Tongue (tissue), 2 donors: ENCODE measurements around the gene LARGE1. TPM values are rescaled to one million over a fixed set of nuclear protein-coding genes. Genes with fewer than 3 reads are reported as not detected.

ENCODE experiments used
- DNase-seq: peaks from one replicate; pipeline ENCODE4 v3.0.0-alpha.2; 2015
- total RNA-seq: library from RNA; depleted of rRNA; stranded (reverse); fragments of >200 nt; gene quantifications from one replicate; pipeline ENCODE4 v1.2.3, GENCODE V29; 2014

LARGE1 gene
- total RNA-seq, 1 donor from 2014 or later = 18.3 TPM

GRCh38 chr22:33561149-33561807 is 359.0 kb downstream of the LARGE1 start:
- DNase-seq = no peak

GRCh38 chr22:33557836-33558235 is 362.4 kb downstream of the LARGE1 start:
- no peak for DNase-seq

GRCh38 chr22:33555814-33556522 is 364.3 kb downstream of the LARGE1 start:
- no peak for DNase-seq

GRCh38 chr22:33553493-33553892 is 366.8 kb downstream of the LARGE1 start:
- DNase-seq = no peak

DNA sequence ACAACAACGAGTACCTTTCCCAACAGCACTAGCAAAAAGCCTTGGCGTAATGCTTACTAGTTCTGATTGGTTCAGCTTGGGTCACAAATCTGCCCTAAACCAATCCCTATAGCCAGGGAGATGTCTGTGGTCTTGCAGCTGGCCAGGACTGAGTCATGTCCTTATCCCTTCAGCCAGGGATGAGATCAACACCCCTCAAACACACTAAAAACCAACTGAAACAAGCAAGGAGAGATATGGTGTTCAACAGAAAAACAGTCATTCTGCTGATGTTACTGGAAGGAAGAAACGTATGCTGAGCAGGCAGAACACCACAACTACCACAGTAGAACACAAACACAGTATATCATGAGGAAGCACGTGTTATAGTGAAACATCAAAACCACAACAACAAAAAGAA is 375.6 kb downstream of the LARGE1 start:
- DNase-seq = no peak

DNA sequence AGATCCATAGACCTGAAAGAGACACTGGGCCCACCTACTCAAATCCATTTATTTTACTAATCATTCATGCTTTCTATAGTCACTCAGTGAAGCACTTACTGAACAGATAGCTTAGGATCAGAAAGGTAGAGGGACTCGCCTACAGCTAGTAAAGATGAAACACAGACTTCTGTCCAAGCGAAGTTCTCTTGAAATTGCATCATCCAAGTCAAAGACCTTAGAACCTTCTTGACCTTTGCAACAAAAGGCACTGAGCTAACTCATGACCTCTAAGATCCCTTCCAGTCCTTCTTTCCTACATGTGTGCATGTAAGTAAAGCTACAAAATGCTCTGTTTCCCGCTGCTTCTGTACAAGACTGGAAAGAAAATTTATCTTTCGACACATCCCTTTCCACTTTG is 377.6 kb downstream of the LARGE1 start:
- no peak for DNase-seq

- DNase-seq = no peak
These were observed 378.1 kb downstream of the LARGE1 start for GRCh38 chr22:33542153-33542552.

GRCh38 chr22:33539902-33540751 is 380.1 kb downstream of the LARGE1 start:
- peak; percentile 42 for DNase-seq

DNA sequence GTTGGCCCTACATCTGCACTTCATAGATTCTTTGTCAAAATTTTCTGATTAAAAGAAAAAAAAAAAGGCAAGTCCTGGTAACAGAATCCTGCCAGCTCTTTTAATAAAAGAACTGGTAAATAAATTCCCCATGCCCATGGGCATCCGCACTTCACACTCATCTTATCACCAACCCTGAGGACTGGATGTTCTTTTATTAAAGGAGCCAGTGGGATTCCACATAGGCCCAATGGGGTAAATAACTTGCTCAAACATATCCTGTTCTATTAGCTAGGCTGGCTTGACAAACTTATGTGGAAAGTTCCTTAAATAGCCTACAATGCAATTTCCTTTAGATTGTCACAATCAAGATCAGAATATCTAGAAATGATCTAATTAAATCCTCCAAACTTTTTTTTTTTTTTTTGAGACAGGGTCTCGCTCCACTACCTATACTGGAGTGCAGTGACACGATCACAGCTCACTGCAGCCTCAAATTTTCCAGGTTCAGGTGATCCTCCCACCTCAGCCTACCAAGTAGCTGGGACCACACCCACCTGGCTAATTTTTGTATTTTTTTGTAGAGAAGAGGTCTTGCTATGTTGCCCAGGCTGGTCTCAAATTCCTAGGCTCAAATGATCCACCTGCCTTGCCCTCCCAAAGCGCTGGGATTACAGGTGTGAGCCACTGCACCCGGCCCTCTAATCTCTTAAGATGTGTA is 380.9 kb downstream of the LARGE1 start:
- DNase-seq = no peak

DNA sequence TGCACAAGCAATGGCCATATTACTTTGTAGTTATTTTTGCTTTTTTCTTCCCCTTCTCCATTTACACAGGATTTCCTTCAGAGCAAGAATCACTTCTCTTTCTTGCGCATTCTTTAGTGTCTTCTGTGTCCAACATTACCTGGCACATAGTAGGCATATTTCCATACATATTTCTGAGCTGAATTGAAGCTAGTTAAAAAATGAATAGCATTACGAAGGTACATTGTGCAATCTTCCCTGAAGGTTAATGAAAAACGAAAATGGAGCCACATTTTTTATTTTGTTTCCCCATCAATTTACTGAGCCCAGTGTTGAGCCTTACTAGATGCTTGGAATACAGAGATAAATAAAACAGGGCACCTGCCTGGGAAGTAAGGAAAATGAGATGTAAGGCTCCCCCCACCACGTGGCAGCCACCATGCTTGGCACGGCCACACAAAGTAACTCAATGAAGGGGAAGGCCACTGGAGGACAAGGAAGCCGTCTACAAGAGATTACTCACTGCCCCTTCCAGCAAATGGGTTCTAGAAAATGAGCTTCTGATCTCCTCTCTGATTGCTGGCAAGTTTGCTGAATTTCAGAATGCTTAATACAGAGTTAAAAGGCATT is 381.9 kb downstream of the LARGE1 start:
- no peak for DNase-seq

DNA sequence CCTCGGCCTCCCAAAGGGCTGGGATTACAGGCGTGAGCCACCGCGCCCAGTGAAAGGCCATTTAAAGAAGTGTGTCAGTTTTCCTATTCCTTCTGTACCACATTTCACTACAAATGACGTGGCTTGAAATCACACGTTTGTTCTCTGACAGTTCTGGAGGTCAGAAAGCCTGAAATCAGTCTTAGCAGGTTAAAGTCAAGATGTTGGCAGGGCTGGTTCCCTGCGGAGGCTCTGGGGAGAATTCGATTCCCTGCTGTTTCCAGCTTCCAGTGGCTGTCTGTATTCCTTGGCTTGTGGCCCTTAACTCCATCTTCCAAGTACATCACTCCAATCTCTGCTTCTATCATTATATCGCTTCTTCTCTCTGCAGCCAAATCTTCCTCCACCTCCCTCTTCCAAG is 383.2 kb downstream of the LARGE1 start:
- DNase-seq = no peak

DNA sequence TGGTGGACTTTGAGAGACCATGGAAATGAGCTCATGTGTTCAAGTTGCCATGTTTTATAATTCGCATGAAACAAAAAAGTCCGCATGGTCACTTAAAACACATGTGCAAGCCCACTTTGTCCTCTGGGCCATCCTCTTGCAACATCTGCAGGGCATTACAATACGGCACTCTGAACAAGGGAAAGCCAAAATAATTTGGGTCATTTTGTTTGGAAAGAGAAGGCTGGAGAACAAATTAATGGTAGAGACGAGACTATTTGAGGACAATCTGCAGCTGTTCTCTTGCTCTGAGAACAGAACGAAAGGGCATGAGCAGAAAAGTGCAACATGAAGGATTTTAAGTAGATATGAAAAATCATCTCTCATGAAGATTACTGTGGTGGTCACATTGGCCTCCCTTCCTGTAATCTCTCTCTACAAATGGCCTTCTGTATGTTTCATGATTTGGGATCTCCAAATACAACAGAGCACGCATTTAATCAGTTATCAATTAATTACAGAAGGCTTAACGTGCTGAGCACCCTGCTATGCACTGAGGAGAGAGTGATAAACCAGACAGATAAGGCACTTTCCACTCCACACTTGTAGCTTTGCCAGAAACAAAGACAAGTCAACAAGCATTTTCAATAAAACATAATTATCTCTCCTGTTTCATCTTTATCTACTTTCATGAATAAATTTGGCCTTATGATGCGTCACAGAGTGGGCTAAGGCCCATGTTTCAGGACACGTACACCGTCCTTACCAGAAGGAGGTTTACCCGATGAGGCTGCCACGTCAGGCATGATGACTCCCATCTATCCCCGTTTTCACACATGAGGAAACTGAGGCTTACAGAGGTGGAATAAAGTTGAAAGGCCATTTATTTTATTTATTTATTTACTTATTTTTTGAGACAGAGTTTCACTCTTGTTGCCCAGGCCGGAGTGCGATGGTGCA is 384.1 kb downstream of the LARGE1 start:
- no peak for DNase-seq

DNA sequence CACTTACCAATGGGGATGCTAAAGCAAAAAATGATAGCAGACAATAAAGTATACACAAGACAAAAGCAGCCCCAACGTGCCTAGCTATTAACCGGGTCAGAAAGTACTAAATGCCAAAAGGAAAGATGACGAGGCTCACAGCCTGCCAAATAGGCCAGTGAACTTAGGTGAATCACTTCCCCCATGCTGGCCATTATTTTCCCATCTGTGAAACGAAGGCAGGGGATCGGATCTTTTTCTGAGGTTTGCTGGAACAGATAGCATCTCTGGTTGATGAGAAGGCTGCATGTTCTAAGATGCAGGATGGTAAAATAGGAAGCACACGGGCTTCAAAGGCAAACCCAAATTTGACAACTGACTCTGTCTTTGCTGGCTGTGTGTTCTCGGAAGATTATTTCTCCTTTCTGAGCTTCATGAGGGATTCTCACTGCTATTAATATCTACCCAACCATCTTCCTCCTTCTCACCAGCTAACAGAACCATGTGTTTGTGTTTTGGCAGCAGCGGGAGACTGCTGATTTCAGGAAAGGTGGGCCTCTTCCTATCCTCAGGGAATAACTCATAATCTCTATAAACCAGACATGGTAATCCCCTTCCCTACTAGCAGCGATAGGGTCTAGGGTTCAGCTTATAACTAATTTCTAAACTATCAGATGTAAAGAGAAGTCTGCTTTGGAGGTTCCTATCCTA is 390.7 kb downstream of the LARGE1 start:
- no peak for DNase-seq

DNA sequence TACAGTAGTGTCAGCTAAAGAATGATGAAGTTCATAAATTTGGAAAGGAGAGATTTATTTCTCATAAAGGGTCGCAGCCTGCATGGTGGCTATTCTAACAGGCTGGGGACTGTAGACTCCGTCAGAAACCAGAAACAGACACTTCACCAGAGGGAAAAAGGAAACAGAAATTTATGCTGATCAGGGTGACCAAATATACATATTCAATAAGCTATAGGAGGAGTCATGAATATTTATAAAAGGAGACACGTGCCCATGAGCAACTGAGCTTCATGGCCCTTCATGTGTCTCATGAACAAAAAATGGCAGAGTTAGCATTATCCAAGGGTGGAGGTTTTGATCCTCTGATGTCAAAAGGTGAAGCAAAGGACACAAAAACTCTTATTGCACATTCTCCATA is 392.1 kb downstream of the LARGE1 start:
- no peak for DNase-seq

DNA sequence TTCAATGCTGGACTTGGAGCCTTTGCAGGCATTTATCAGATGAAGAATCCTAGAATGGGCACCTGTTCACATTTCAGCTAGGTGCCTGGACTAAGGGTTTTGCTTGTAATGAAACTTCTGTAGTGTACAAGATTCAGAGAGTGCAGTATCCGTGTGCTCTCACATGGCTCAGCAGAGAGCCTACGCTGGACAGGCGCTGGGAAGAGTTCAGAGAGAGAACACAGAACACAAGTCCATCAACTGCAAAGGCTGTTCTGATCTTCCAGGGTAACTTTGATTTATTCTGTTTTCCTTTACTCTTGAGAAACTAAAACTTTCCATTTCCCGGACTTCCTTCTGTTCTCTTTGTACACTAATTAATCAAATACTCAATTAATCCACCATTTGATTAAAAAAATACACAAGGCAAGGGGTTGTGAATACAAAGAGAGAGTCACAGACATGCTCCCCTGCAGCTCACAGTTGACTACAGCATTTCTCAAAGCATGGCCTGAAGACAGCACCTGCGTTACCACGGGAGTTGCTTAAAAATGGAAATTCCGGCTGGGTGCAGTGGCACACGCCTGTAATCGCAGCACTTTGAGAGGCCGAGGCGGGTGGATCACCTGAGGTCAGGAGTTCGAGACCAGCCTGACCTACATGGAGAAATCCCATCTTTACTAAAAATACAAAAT is 393.7 kb downstream of the LARGE1 start:
- DNase-seq = no peak

DNA sequence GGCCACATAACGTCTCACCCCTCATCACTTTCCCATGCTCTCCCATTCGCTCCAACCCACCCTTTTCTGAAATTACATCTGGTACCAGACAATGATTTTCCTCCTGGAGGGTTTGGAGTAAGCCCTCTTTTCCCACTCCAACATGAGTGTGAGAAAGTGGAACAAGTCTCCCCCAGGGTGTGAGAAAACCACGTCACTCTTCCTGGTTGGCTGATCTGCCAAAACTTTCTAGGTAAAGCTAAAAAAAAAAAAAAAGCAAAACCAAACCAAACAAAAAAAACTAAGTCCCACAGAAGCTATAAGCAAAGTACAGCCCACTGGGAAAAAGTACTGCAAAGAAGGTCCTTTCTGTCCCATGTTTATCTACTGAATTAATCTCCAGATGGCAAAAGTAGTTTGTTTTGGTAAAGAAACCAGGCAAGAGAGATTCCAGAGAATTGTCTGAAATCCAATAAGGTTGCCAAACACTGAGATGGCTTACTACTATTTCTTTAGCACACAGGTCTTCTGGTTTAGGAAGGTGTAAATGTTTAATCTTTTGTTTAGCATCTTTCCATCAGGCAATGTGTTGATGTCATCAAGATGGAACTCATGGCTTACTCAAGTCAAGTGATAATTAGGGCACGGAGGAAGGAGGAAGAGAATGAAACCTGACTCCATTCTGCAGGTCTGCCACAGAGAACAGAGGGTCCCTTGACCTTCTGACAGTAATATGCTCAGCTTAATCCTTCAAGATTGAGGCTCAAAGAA is 395.6 kb downstream of the LARGE1 start:
- DNase-seq = no peak

- DNase-seq = no peak
These were observed 398.2 kb downstream of the LARGE1 start for GRCh38 chr22:33521879-33522665.
